Sigmoid colon (tissue), 7 donors: ENCODE data around the gene ELOVL5. TPM values are rescaled to one million over a fixed set of nuclear protein-coding genes. Genes with fewer than 3 reads are reported as not detected.

Source experiments
- DNase-seq: peaks from one replicate; pipeline ENCODE4 v3.0.0-alpha.2; 2019
- H3K27ac ChIP-seq, 4 donors: fragments of 200-600 bp; sonication (generic); one replicate each; pipeline ENCODE4 v1.5.1; 2016 to 2019; ENCODE audit warnings: mild to moderate bottlenecking in 1 of 4
- H3K27me3 ChIP-seq, 3 donors: fragments of 200-600 bp; sonication (generic); one replicate each; pipeline ENCODE4 v1.5.1; 2019; ENCODE audit warnings: mild to moderate bottlenecking in 1 of 3
- H3K36me3 ChIP-seq, 4 donors: fragments of 200-600 bp; sonication (generic); one replicate each; pipeline ENCODE4 v1.5.1; 2016 to 2019
- H3K4me1 ChIP-seq, 4 donors: fragments of 200-600 bp; sonication (generic); one replicate each; pipeline ENCODE4 v1.5.1; 2017 to 2019
- H3K4me3 ChIP-seq, 4 donors: fragments of 200-600 bp; sonication (generic); one replicate each; pipeline ENCODE4 v1.5.1; 2017 to 2019; ENCODE audit warnings: mild to moderate bottlenecking in 2 of 4, moderate library complexity in 1 of 4
- H3K9me3 ChIP-seq, 4 donors: fragments of 200-600 bp in 3 of 4; sonication (generic) in 3 of 4; one replicate each; pipeline versions ENCODE4 v1.5.1 to v1.6.1; 2013 to 2019
- CTCF ChIP-seq, 4 experiments: fragments of 450-650 bp in 3 of 4; fragments of 200-600 bp in 1 of 4; IDR thresholded peaks; one replicate each; pipeline ENCODE4 v1.5.1; 2016 to 2019; ENCODE audit warnings: antibody characterized with exemption in 4 of 4, mild to moderate bottlenecking in 3 of 4, moderate library complexity in 2 of 4
- EP300 ChIP-seq, 4 donors: sonication (generic); formaldehyde crosslinking; IDR thresholded peaks; one replicate each; pipeline ENCODE4 v1.6.1; 2017; ENCODE audit warnings: antibody characterized with exemption in 4 of 4
- POLR2A ChIP-seq, 2 donors: fragments of 450-650 bp; IDR thresholded peaks; one replicate each; pipeline ENCODE4 v1.6.1; 2016; ENCODE audit warnings: antibody characterized with exemption in 2 of 2, mild to moderate bottlenecking in 2 of 2, moderate library complexity in 2 of 2
- POLR2AphosphoS5 ChIP-seq, 4 donors: sonication (generic); formaldehyde crosslinking; IDR thresholded peaks; one replicate each; pipeline ENCODE4 v1.6.1; 2017; ENCODE audit warnings: antibody characterized with exemption in 4 of 4
- WGBS, 2 donors: extraction: QIAGEN DNeasy Blood & Tissue Kit; methylation state at CpG; one replicate each; pipeline ENCODE4 v1.1.7; 2013; 5-methylcytosine and 5-hydroxymethylcytosine counted together
- intact Hi-C: fragments of 100-400 bp; cut with DNase I; formaldehyde crosslinking; loops from one replicate; pipeline ENCODE4 v1.15.1; 2023
- polyA plus RNA-seq, 3 donors: library from polyadenylated mRNA; stranded (reverse); fragments of 200-250 nt; gene quantifications; one replicate each; pipeline ENCODE4 v1.2.3, GENCODE V29; 2013
- total RNA-seq, 4 donors: library from RNA; depleted of rRNA; stranded (reverse); fragments of >200 nt; gene quantifications; one replicate each; pipeline ENCODE4 v1.1.0, GENCODE V29; 2016
- donor health status: healthy with polysubstance abuse.
- donor health status: Bipolar disorder and iron deficiency.
- donor health status: healthy.

The ELOVL5 gene
- total and polyA plus RNA-seq, 7 donors = 7.2 to 73.8 (median 54.3) TPM

GRCh38 chr6:53264337-53264736 lies 84.4 kb downstream of the ELOVL5 start:
- Histone ChIP-seq H3K4me3 (no peak overlapping the region), H3K27me3 (no peaks in the 10 kb centered on the region), H3K27ac (no peak overlapping the region), H3K9me3 (no peaks in the 10 kb centered on the region), H3K4me1 (peaks cover 0 to 14% (median 0%) of the 10 kb centered on the region in 4 donors), H3K36me3 (peaks cover 0 to 67% (median 20%) of the 10 kb centered on the region in 4 donors)
- intact Hi-C loops = no loop called here
- TF ChIP-seq POLR2AphosphoS5 (IDR thresholded peaks at IDR 0.05) (no peak), EP300 (IDR thresholded peaks at IDR 0.05) (no peak), CTCF (IDR thresholded peaks at IDR 0.05) (no peak), POLR2A (IDR thresholded peaks at IDR 0.05) (no peak)
- WGBS, 2 donors = 97 to 98% methylated on average over 3 of the region's 3 CpGs
- no peak for DNase-seq

DNA sequence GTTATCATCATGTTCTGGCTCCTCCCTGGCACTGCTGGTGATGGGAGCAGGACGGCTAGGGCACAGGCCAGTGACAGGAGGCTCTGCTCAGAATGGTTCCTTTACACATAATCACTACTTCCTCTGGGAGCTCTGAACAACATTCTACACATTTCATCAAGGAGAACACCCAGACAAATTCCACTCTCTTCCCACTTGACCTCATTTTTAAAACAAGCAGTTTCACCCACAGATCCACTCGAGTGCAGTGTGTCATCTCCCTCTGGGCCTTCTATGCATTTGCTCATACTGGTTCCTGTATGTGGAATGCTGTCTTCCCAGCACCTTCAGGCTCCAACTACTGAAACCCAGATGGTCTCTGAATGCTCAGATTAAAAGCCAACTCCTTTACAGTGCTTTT lies 84.8 kb downstream of the ELOVL5 start:
- Histone ChIP-seq H3K36me3 (peaks cover 0 to 65% (median 21%) of the 10 kb centered on the region in 4 donors), H3K4me3 (no peak overlapping the region), H3K9me3 (no peaks in the 10 kb centered on the region), H3K4me1 (peaks cover 0 to 14% (median 0%) of the 10 kb centered on the region in 4 donors), H3K27ac (no peak overlapping the region), H3K27me3 (no peaks in the 10 kb centered on the region)
- intact Hi-C loops = no loop called here
- WGBS, 2 donors = 77 to 88% methylated on average over 2 of the region's 2 CpGs
- TF ChIP-seq EP300 (IDR thresholded peaks at IDR 0.05) (no peak), POLR2AphosphoS5 (IDR thresholded peaks at IDR 0.05) (no peak), CTCF (IDR thresholded peaks at IDR 0.05) (no peak)
- no peak for DNase-seq

DNA sequence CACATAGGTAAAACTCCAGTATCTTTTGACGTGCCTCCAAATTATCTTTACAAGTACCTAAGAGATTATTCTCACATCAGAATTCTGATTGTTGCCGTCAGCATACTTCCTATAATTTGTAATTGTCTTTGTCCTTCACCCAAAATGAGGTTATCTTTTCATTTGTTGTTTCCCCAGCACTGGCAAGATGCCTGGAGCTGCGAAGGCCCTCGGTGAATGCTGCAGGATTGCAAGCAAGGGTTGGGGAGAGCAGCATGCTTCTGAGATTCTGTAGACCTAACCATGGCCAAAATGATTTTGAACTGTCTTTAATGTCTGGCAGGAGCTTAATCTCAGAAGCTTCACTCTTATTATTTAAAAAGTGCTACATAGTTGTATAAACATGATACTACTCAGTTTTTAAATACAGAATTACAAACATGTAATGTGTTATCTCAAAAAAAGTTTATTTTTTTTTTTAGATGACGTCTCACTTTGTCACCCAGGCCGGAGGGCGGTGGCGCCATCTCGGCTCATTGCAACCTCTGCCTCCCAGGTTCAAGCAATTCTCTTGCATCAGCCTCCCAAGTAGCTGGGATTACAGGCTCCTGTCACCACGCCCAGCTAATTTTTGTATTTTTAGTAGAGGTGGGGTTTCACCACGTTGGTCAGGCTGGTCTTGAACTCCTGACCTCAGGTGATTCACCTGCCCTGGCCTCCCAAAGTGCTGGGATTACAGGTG lies 88.7 kb downstream of the ELOVL5 start:
- no peaks in the 10 kb centered on the region for H3K27me3 ChIP-seq
- DNase-seq = no peak
- H3K36me3 ChIP-seq = peaks cover 0 to 36% (median 13%) of the 10 kb centered on the region in 4 donors
- TF ChIP-seq POLR2A (IDR thresholded peaks at IDR 0.05) (no peak), CTCF (IDR thresholded peaks at IDR 0.05) (no peak), POLR2AphosphoS5 (IDR thresholded peaks at IDR 0.05) (no peak), EP300 (IDR thresholded peaks at IDR 0.05) (no peak)
- H3K27ac ChIP-seq = no peak overlapping the region
- no peaks in the 10 kb centered on the region for H3K9me3 ChIP-seq
- no peak overlapping the region for H3K4me3 ChIP-seq
- 89 to 93% methylated on average over 11 of the region's 11 CpGs for WGBS, 2 donors
- intact Hi-C loops = no loop called here
- H3K4me1 ChIP-seq = peaks cover 0 to 11% (median 0%) of the 10 kb centered on the region in 4 donors

GRCh38 chr6:53258774-53259155 lies 90.0 kb downstream of the ELOVL5 start:
- WGBS, 2 donors = 81 to 94% methylated on average over 5 of the region's 5 CpGs
- intact Hi-C loops = no loop called here

More at GRCh38 chr6:53258774-53259155, 90.0 kb downstream of the ELOVL5 start:
- Histone ChIP-seq H3K9me3 (no peaks in the 10 kb centered on the region), H3K36me3 (peaks cover 0 to 36% (median 13%) of the 10 kb centered on the region in 4 donors), H3K4me1 (no peaks in the 10 kb centered on the region), H3K27me3 (no peaks in the 10 kb centered on the region), H3K4me3 (no peak overlapping the region), H3K27ac (no peak overlapping the region)
- DNase-seq = no peak
- TF ChIP-seq POLR2A (IDR thresholded peaks at IDR 0.05) (no peak), EP300 (IDR thresholded peaks at IDR 0.05) (no peak), CTCF (IDR thresholded peaks at IDR 0.05) (no peak), POLR2AphosphoS5 (IDR thresholded peaks at IDR 0.05) (no peak)
